GM18511 (cell line): ENCODE data around the gene KRT2.
"Not testable (repeated sequence)": the region's sequence is repeated elsewhere in the genome, so short reads cannot be mapped to it uniquely, and the experiment has no call there.

ENCODE experiments used
- ATAC-seq: cut with Tn5 transposase; IDR thresholded peaks from one replicate; pipeline ENCODE4 v1.9.1; 2021; ENCODE audit warnings: mild to moderate bottlenecking, moderate library complexity; ENCODE audit not compliant: unreplicated experiment

Gene KRT2

GRCh38 chr12:52685406-52685890, 33.4 kb upstream of the KRT2 start:
- ATAC-seq: no peak

- no peak for ATAC-seq
These were observed 32.4 kb upstream of the KRT2 start for GRCh38 chr12:52684431-52684830.

DNA sequence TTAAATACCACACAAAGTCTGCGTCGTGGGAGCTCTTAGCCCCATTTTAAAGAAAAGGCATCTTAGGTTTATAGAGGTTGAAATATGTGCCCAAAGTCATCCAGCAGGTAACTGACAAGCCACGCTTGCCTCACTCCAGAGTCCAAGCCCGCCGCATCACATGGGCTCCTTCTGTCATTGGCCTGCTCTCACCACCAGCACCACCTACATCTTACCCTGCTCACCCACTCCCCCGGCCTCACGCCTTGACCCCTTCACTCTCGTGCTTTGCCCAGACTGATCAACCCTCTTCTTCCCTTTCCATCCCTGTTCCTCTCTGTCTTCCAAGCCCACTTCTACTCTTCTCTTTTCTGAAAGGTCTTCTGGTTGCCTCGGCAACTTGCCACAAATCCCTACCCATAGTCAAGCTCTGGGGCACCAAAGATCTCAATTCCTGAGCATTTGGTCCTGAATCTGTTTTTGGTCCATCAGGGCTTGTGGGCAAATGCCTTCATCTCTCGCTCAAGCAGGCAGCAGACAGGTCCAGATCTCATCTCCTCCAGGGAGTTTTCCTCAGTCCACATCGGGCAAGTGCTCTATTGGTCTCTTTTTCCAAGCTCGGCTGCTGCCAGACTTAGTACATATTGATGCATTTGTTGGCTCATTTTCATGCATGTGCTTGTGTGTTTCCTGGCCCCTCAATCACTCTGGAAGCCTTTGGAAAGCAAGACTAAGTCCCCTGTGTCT, 31.7 kb upstream of the KRT2 start:
- no peak for ATAC-seq

GRCh38 chr12:52682938-52683574, 31.0 kb upstream of the KRT2 start:
- no peak for ATAC-seq

GRCh38 chr12:52682381-52682660, 30.3 kb upstream of the KRT2 start:
- no peak for ATAC-seq

GRCh38 chr12:52681526-52682380, 29.7 kb upstream of the KRT2 start:
- ATAC-seq: no peak

DNA sequence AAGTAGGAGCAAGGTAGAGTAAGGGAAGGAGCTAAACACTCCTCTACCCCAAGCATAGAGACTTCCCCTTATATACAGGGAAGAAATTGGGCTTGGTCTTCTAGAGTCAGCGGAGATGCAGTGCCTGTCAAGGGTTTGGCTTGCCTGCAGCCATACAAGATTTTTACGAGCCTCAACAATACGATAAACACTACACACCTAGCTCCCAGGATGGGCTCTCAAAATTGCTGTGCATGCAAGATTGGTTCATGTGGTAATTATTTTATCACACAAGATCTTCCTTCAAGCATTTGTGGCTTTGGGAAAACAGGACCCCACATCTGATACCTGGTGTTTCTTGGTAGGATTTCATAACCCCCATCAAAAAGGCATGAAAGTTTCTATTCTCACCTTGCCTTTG, 28.4 kb upstream of the KRT2 start, which contains the start of gene KRT1:
TSS of gene KRT1 (minus strand) at position 45 of the 400 bp plus-strand sequence. CDS start 59 bp downstream, outside the sequence.
- ATAC-seq: no peak

DNA sequence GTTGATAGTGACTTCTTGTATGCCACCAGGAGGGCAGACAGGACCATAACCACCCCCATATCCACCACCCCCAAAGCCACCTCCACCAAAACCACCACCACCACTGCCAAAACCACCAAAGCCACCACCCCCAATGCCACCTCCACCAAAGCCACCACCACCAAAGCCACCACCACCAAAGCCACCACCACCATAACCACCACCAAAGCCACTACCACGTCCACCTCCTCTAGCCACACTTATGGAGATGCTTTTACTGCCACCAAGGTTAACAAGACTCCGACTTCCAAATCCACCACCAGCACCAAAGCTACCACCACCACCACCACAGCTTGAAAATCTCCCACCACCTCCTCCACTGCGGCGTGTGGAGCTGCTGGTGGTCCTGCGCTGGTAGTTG, 27.9 kb upstream of the KRT2 start:
- ATAC-seq: no peak

DNA sequence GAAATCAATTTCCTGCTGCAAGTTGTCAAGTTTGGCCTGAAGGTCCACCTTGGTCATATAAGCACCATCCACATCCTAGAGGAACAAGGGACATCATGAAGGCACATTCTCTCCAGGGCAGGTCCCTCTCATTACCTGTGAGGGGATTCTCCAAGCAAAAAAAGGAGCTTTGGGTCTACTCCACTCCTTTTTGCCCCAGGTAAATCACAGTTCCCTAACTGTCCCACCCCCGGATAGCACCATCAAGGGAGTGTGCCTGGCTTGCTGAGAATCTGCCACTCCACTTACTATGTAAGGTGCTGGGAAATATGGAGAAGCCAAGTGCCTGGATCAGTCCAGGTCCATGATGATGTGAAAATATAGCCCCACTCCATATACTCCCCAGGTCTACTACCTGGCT, 25.7 kb upstream of the KRT2 start:
- ATAC-seq: no peak

- no peak for ATAC-seq
These were observed 25.1 kb upstream of the KRT2 start for GRCh38 chr12:52677126-52677525.

- no peak for ATAC-seq
These were observed 24.2 kb upstream of the KRT2 start for GRCh38 chr12:52676163-52676562.

DNA sequence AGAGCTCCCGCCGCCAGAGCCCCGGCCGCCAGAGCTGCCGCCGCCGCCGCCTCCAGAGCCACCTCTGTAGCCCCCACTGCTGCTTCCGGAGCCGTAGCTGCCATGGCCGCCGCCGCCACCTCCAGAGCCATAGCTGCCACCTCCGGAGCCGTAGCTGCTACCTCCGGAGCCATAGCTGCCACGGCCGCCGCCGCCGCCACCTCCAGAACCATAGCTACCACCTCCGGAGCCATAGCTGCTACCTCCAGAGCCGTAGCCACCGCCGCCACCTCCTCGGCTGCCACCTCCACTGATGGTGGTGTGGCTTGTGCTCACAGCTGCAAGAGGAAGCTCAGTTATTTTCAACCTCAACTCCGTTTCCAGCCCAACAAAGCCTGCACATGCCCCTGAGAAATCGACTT, 23.3 kb upstream of the KRT2 start:
- no peak for ATAC-seq

GRCh38 chr12:52674433-52674775, 22.4 kb upstream of the KRT2 start:
- ATAC-seq: no peak

- no peak for ATAC-seq
These were observed 21.9 kb upstream of the KRT2 start for GRCh38 chr12:52673713-52674432.

DNA sequence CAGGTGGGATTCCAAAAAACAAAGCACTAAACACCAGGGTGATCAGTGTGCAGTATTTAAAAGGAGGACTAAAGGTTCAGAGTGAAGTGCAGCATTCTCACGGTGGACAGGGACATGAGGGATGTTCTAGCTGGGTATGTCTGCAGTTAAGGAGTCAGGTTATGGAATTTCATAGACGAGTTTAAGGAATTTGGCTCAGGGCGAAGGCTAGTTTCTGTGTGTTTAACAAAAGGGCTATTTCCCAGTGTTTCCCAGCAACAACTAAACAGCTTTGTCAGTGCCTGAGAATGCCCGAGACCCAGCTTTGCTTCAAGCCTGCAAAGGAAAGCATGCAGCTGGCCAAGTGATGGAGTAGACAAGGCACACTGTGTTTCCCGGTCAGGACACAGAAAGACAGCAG, 21.2 kb upstream of the KRT2 start:
- ATAC-seq: no peak

GRCh38 chr12:52672321-52672933, 20.4 kb upstream of the KRT2 start:
- ATAC-seq: no peak

DNA sequence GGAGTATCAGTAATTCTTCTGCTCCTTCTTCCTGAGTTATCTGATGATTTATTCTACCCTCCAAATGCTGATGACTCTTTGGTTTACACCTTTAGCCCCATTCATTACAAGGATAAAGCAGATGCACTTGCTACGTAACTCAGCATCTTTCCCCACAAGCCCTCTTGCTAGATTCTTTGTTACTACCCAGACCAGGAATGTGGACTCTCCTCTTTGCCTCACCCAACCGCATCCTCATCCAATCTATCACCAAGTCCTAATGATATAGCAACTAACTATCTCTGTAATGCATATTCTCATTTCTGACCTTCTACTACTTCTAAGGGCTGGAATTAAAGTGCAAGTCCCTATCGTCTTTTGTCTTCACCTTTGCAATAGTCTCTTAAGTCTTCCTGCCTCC, 18.9 kb upstream of the KRT2 start:
- ATAC-seq: no peak

- ATAC-seq: no peak
These were observed 18.5 kb upstream of the KRT2 start for GRCh38 chr12:52670506-52670905.

DNA sequence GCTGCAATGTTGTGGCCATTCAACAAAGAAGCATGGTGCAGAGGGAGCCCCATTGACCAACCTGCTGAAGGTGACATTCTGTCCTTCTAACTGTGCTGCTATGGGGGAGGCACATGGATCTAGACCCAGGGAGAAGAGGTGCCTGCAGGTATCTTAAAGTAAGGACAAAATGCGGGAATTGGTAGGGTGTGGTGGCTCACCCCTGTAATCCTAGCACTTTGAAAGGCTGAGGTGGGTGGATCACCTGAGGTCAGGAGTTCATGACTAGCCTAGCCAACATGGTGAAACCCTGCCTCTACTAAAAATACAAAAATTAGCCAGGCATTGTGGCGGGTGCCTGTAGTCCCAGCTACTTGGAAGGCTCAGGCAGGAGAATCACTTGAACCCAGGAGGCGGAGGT, 17.9 kb upstream of the KRT2 start:
- not testable (repeated sequence) for ATAC-seq

- ATAC-seq: no peak
These were observed 17.4 kb upstream of the KRT2 start for GRCh38 chr12:52669426-52669825.

DNA sequence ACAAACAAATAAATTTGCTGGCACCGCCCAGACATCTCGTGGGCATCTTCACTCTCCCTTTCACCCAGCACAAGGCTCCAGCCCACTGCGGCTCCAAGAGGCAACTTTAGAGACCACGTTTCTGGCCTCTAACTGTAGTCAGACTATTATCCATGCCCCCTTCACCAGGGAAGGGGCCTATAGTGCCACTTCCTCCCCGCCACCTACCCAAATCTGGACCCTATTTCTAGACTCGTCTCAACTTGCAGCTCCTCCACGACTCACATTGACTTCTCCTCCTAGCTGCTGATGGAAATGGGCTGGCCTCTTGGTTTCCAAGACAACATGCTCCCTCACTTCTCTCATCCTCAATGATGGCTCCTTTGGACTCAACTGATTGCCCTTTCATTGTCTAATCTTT, 15.9 kb upstream of the KRT2 start:
- ATAC-seq: no peak
